ENCODE data around the gene THSD4. TPM values are rescaled to one million over a fixed set of nuclear protein-coding genes. Genes with fewer than 3 reads are reported as not detected.
A peak's percentile ranks its signal among the peaks of the same experiment; 100 is the strongest.

The THSD4 gene
- total RNA-seq, 1 experiment from 2014 or later: 36.3 TPM

GRCh38 chr15:71480556-71480955 is 365.3 kb downstream of the THSD4 start:
- BruUV-seq (replicated peaks): no TSS peak
- DNase-seq (ENCODE audit: unreplicated experiment): no peak
- no peaks in the 10 kb centered on the region for H3K4me1 Mint-ChIP-seq (ENCODE audit: insufficient read depth, unreplicated experiment)
- no peaks in the 10 kb centered on the region for H3K9me3 Mint-ChIP-seq (ENCODE audit: unreplicated experiment)
- no peak overlapping the region for H3K4me3 Mint-ChIP-seq (ENCODE audit: unreplicated experiment)
- ChIA-PET CTCF (interaction anchor here (1.1 kb wide), 1 partner anchor 12 kb away, joined by 4 read pairs; no protein-coding TSS in a partner anchor), POLR2A (no interaction called here)
- no peak for TF ChIP-seq CTCF (IDR thresholded peaks at IDR 0.05; ENCODE audit: unreplicated experiment)
- H3K27ac Mint-ChIP-seq (ENCODE audit: low read depth, unreplicated experiment): no peak overlapping the region
- intact Hi-C loops (cut with micrococcal nuclease): no loop called here
- no peaks in the 10 kb centered on the region for H3K27me3 Mint-ChIP-seq (ENCODE audit: insufficient read depth, unreplicated experiment)
- H3K36me3 Mint-ChIP-seq (ENCODE audit: insufficient read depth, unreplicated experiment): peaks cover 6% of the 10 kb centered on the region

- no peak overlapping the region for H3K4me3 Mint-ChIP-seq (ENCODE audit: unreplicated experiment)
- H3K4me1 Mint-ChIP-seq (ENCODE audit: insufficient read depth, unreplicated experiment): no peaks in the 10 kb centered on the region
- ChIA-PET POLR2A (interaction anchor here (0.7 kb wide), 1 partner anchor 132 kb away, joined by 3 read pairs; no protein-coding TSS in a partner anchor), CTCF (interaction anchor here (0.9 kb wide), 1 partner anchor 9 kb away, joined by 3 read pairs; no protein-coding TSS in a partner anchor)
- no peak overlapping the region for H3K27ac Mint-ChIP-seq (ENCODE audit: low read depth, unreplicated experiment)
- no peaks in the 10 kb centered on the region for H3K9me3 Mint-ChIP-seq (ENCODE audit: unreplicated experiment)
- BruUV-seq (replicated peaks): no TSS peak
- intact Hi-C loops (cut with micrococcal nuclease): no loop called here
- no peak for DNase-seq (ENCODE audit: unreplicated experiment)
- no peaks in the 10 kb centered on the region for H3K27me3 Mint-ChIP-seq (ENCODE audit: insufficient read depth, unreplicated experiment)
- H3K36me3 Mint-ChIP-seq (ENCODE audit: insufficient read depth, unreplicated experiment): peaks cover 3% of the 10 kb centered on the region
- TF ChIP-seq CTCF (IDR thresholded peaks at IDR 0.05; ENCODE audit: unreplicated experiment): no peak
Observed at GRCh38 chr15:71484080-71484479, 368.8 kb downstream of the THSD4 start.

- no peaks in the 10 kb centered on the region for H3K36me3 Mint-ChIP-seq (ENCODE audit: insufficient read depth, unreplicated experiment)
- no TSS peak for BruUV-seq (replicated peaks)
- TF ChIP-seq CTCF (IDR thresholded peaks at IDR 0.05; ENCODE audit: unreplicated experiment): peak; percentile 30
- intact Hi-C loops (cut with micrococcal nuclease): no loop called here
- no peaks in the 10 kb centered on the region for H3K4me1 Mint-ChIP-seq (ENCODE audit: insufficient read depth, unreplicated experiment)
- H3K27me3 Mint-ChIP-seq (ENCODE audit: insufficient read depth, unreplicated experiment): no peaks in the 10 kb centered on the region
- ChIA-PET CTCF (interaction anchor here (0.7 to 1.3 kb wide), 3 partner anchors 9 to 650 kb away, joined by 5 to 11 read pairs (median 7); no protein-coding TSS in a partner anchor), POLR2A (interaction anchor here (1.6 kb wide), 1 partner anchor 10 kb away, joined by 6 read pairs; no protein-coding TSS in a partner anchor)
- DNase-seq (ENCODE audit: unreplicated experiment): peak; percentile 24
- H3K9me3 Mint-ChIP-seq (ENCODE audit: unreplicated experiment): no peaks in the 10 kb centered on the region
- no peak overlapping the region for H3K27ac Mint-ChIP-seq (ENCODE audit: low read depth, unreplicated experiment)
- H3K4me3 Mint-ChIP-seq (ENCODE audit: unreplicated experiment): no peak overlapping the region
Observed at GRCh38 chr15:71485094-71485693, 369.9 kb downstream of the THSD4 start.

GRCh38 chr15:71489570-71489969 is 374.3 kb downstream of the THSD4 start:
- Mint-ChIP-seq H3K36me3 (ENCODE audit: insufficient read depth, unreplicated experiment) (no peaks in the 10 kb centered on the region), H3K27ac (ENCODE audit: low read depth, unreplicated experiment) (no peak overlapping the region), H3K4me3 (ENCODE audit: unreplicated experiment) (no peak overlapping the region), H3K27me3 (ENCODE audit: insufficient read depth, unreplicated experiment) (no peaks in the 10 kb centered on the region), H3K4me1 (ENCODE audit: insufficient read depth, unreplicated experiment) (no peaks in the 10 kb centered on the region), H3K9me3 (ENCODE audit: unreplicated experiment) (no peaks in the 10 kb centered on the region)
- no peak for DNase-seq (ENCODE audit: unreplicated experiment)
- intact Hi-C loops (cut with micrococcal nuclease): no loop called here
- no TSS peak for BruUV-seq (replicated peaks)
- CTCF ChIA-PET: interaction anchor here (0.6 kb wide), 1 partner anchor 289 kb away, joined by 4 read pairs; no protein-coding TSS in a partner anchor
- POLR2A ChIA-PET: no interaction called here
- TF ChIP-seq CTCF (IDR thresholded peaks at IDR 0.05; ENCODE audit: unreplicated experiment): no peak

Measured in MCF 10A (cell line).